ENCODE data around the gene ANXA11.

Gene ANXA11

GRCh38 chr10:80144696-80145131 lies 60.6 kb downstream of the ANXA11 start:
- DNase-seq (ENCODE audit: low read depth) = no peak
- H3K4me3 ChIP-seq (ENCODE audit: control insufficient read depth, low read depth, low read length) = no peak overlapping the region
- TF ChIP-seq CTCF (IDR thresholded peaks at IDR 0.05; ENCODE audit: control insufficient read depth, insufficient read depth, low read depth, low read length, missing control alignments) = no peak

- no peak for TF ChIP-seq CTCF (IDR thresholded peaks at IDR 0.05; ENCODE audit: control insufficient read depth, insufficient read depth, low read depth, low read length, missing control alignments)
- no peak overlapping the region for H3K4me3 ChIP-seq (ENCODE audit: control insufficient read depth, low read depth, low read length)
- no peak for DNase-seq (ENCODE audit: low read depth)
Measured at GRCh38 chr10:80144067-80144695, 61.2 kb downstream of the ANXA11 start.

GRCh38 chr10:80141696-80142460 lies 63.5 kb downstream of the ANXA11 start:
- no peak for DNase-seq (ENCODE audit: low read depth)
- no peak for TF ChIP-seq CTCF (IDR thresholded peaks at IDR 0.05; ENCODE audit: control insufficient read depth, insufficient read depth, low read depth, low read length, missing control alignments)

GRCh38 chr10:80140251-80140650 lies 65.1 kb downstream of the ANXA11 start:
- TF ChIP-seq CTCF (IDR thresholded peaks at IDR 0.05; ENCODE audit: control insufficient read depth, insufficient read depth, low read depth, low read length, missing control alignments) = no peak
- no peak for DNase-seq (ENCODE audit: low read depth)
- no peak overlapping the region for H3K4me3 ChIP-seq (ENCODE audit: control insufficient read depth, low read depth, low read length)

More at GRCh38 chr10:80141696-80142460, 63.5 kb downstream of the ANXA11 start:
- H3K4me3 ChIP-seq (ENCODE audit: control insufficient read depth, low read depth, low read length) = no peak overlapping the region

GRCh38 chr10:80139265-80139664 lies 66.1 kb downstream of the ANXA11 start:
- H3K4me3 ChIP-seq (ENCODE audit: control insufficient read depth, low read depth, low read length) = no peak overlapping the region
- DNase-seq (ENCODE audit: low read depth) = no peak
- no peak for TF ChIP-seq CTCF (IDR thresholded peaks at IDR 0.05; ENCODE audit: control insufficient read depth, insufficient read depth, low read depth, low read length, missing control alignments)

- TF ChIP-seq CTCF (IDR thresholded peaks at IDR 0.05; ENCODE audit: control insufficient read depth, insufficient read depth, low read depth, low read length, missing control alignments) = no peak
- no peak for DNase-seq (ENCODE audit: low read depth)
- no peak overlapping the region for H3K4me3 ChIP-seq (ENCODE audit: control insufficient read depth, low read depth, low read length)
Measured at GRCh38 chr10:80137920-80138319, 67.4 kb downstream of the ANXA11 start.
